Stomach (tissue), 4 donors: ENCODE measurements around the gene ATCAY.

Source experiments
- CTCF ChIP-seq, 7 experiments: fragments of 450-650 bp in 4 of 7; fragments of 200-600 bp in 3 of 7; sonication (generic) in 3 of 7; IDR thresholded peaks; one replicate each; pipeline ENCODE4 v1.5.1; 2016 to 2019; ENCODE audit warnings: antibody characterized with exemption in 7 of 7, control low read depth in 2 of 7, mild to moderate bottlenecking in 1 of 7
- EP300 ChIP-seq: sonication (generic); formaldehyde crosslinking; IDR thresholded peaks from one replicate; pipeline ENCODE4 v1.6.1; 2017; ENCODE audit warnings: antibody characterized with exemption
- POLR2A ChIP-seq, 4 donors: fragments of 450-650 bp; IDR thresholded peaks; one replicate each; pipeline ENCODE4 v1.6.1; 2016; ENCODE audit warnings: antibody characterized with exemption in 4 of 4, control low read depth in 2 of 4, mild to moderate bottlenecking in 1 of 4, moderate library complexity in 1 of 4
- POLR2AphosphoS5 ChIP-seq, 3 donors: sonication (generic); formaldehyde crosslinking; IDR thresholded peaks; one replicate each; pipeline ENCODE4 v1.6.1; 2016; ENCODE audit warnings: antibody characterized with exemption in 3 of 3

DNA sequence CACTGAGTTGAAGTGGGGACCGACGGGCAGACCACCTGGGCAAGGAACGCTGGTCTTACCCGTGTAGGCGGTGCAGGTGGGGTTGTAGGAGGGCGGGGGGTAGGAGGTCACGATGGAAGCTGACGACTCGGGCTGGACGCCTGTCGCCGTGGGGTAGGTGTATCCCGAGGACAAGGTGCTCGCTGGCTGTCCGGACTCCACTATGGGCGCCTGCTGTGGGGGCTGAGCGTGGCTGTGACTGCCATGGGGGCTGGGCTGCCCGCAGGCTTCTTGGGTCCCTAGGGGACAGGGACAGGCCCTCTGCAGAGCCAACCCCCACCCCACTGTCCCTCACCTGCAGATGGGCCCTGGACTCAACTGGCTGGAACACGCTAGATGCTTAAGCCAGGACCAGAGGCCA, 48.9 kb upstream of the ATCAY start:
- TF ChIP-seq CTCF (IDR thresholded peaks at IDR 0.05): no peak
- no peak for TF ChIP-seq POLR2A (IDR thresholded peaks at IDR 0.05)
- TF ChIP-seq POLR2AphosphoS5 (IDR thresholded peaks at IDR 0.05): no peak
- no peak for TF ChIP-seq EP300
